ENCODE data around the gene DNAH14. TPM values are rescaled to one million over a fixed set of nuclear protein-coding genes. Genes with fewer than 3 reads are reported as not detected.

The DNAH14 gene
- total and polyA plus RNA-seq, 9 of the 15 experiments (the other 6 are each of a cell fraction or from before 2014, with no cell fraction given), result 58.4 to 142 (median 98.4) TPM

DNA sequence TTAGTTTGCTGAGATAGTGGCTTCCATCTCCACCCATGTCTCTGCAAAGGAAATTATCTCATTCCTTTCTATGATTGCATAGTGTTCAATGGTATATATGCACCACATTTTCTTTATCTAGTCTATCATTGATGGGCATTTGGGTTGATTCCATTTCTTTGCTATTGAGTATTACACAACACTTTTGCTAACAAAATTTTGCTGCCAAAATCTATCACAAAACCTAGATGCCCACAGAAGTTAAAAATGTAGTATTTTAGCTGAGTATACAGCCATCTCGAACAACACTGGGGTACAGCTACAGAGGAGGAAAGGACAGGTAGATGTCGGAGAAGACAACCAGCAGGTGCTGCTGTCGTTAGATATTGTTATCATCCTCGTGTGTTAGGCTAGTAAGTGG, 430.6 kb downstream of the DNAH14 start (continued):
- TF ChIP-seq ZNF3 (CRISPR knock-in tag; IDR thresholded peaks at IDR 0.05) (no peak), FOXJ3 (CRISPR knock-in tag; IDR thresholded peaks at IDR 0.05) (no peak), ZNF561 (CRISPR knock-in tag; conservative IDR thresholded peaks at IDR 0.05) (no peak), HDAC8 (tag; IDR thresholded peaks at IDR 0.05) (no peak), KHSRP (IDR thresholded peaks at IDR 0.05) (no peak)
- TF ChIP-seq, protein P1, sequence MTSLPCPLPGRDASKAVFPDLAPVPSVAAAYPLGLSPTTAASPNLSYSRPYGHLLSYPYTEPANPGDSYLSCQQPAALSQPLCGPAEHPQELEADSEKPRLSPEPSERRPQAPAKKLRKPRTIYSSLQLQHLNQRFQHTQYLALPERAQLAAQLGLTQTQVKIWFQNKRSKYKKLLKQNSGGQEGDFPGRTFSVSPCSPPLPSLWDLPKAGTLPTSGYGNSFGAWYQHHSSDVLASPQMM (CRISPR knock-in tag; IDR thresholded peaks at IDR 0.05), result no peak
- TF ChIP-seq, protein P2, sequence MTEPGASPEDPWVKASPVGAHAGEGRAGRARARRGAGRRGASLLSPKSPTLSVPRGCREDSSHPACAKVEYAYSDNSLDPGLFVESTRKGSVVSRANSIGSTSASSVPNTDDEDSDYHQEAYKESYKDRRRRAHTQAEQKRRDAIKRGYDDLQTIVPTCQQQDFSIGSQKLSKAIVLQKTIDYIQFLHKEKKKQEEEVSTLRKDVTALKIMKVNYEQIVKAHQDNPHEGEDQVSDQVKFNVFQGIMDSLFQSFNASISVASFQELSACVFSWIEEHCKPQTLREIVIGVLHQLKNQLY (CRISPR knock-in tag; conservative IDR thresholded peaks at IDR 0.05), result no peak

DNA sequence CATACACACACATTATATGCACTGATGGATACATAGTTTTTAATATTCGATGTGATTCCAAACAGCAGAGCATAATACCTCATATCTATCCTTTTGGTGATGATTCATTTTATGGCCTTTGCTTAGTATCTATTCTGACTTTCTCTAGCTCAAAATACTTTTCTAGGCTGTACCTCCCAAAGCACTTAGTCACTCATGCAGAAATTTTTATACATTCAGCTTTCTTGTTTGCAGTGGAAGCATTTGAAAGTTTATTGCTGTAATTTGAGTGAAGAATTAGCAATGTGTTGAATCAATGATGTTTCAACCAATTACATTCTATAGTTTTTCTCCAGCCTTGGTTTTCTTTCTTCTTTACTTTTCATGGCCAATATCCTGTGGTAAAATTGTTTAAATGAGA, 431.7 kb downstream of the DNAH14 start:
- no peak for FAIRE-seq
- Histone ChIP-seq H3K27me3 (ENCODE audit: control insufficient read depth in 2 of 2, insufficient read depth in 2 of 2, low read length in 2 of 2) (peaks cover 4 to 6% of the 10 kb centered on the region in 2 experiments; a peak in 3 of 5 replicates), H3K4me1 (replicated peaks in 1 of 2; ENCODE audit: control insufficient read depth in 2 of 2, insufficient read depth in 2 of 2, low read length in 2 of 2) (no peaks in the 10 kb centered on the region), H3K79me2 (ENCODE audit: control insufficient read depth, insufficient read depth, low read length) (no peaks in the 10 kb centered on the region), H4K20me1 (replicated peaks; ENCODE audit: control insufficient read depth, insufficient read depth, low read length) (no peaks in the 10 kb centered on the region), H3K27ac (ENCODE audit: extremely low read depth, low read depth, low read length) (no peak overlapping the region), H3K4me3 (no peak overlapping the region), H3K9ac (ENCODE audit: insufficient read depth in 1 of 2, low read depth in 2 of 2, low read length in 2 of 2) (no peak overlapping the region), H3K9me1 (ENCODE audit: control insufficient read depth, insufficient read depth, low read length) (no peaks in the 10 kb centered on the region), H2AFZ (ENCODE audit: low read depth, low read length) (no peak overlapping the region), H3K9me3 (replicated peaks; ENCODE audit: control insufficient read depth, insufficient read depth, low read depth, low read length) (no peaks in the 10 kb centered on the region), H3K36me3 (ENCODE audit: control insufficient read depth, insufficient read depth, low read length) (no peaks in the 10 kb centered on the region), H3K4me2 (ENCODE audit: insufficient read depth, low read length) (no peak overlapping the region)
- ChIA-PET CTCF (ENCODE audit: low intra/inter-chr PET ratio) (no interaction called here), POLR2A (no interaction called here)
- in situ Hi-C loops (cut with MboI) (no loop called here), intact Hi-C loops (cut with micrococcal nuclease) (no loop called here)
- no peak for ATAC-seq
- TF ChIP-seq FOS (IDR thresholded peaks at IDR 0.05; ENCODE audit: extremely low read depth, insufficient read length), result no peak
- no peak for TF ChIP-seq ZKSCAN8 (CRISPR knock-in tag; IDR thresholded peaks at IDR 0.05)
- no peak for TF ChIP-seq DIDO1 (tag; IDR thresholded peaks at IDR 0.05; ENCODE audit: low read depth)
- TF ChIP-seq EZH2 (IDR thresholded peaks at IDR 0.05; ENCODE audit: borderline replicate concordance, low read depth, low read length), result no peak
- TF ChIP-seq NR4A1 (CRISPR knock-in tag; IDR thresholded peaks at IDR 0.05), result no peak
- no peak for TF ChIP-seq NR4A1 (tag; IDR thresholded peaks at IDR 0.05)
- TF ChIP-seq, protein P3, sequence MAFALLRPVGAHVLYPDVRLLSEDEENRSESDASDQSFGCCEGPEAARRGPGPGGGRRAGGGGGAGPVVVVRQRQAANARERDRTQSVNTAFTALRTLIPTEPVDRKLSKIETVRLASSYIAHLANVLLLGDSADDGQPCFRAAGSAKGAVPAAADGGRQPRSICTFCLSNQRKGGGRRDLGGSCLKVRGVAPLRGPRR (CRISPR knock-in tag; IDR thresholded peaks at IDR 0.05), result no peak
- DNase-seq (ENCODE audit: extremely low read depth in 1 of 4, low spot score in 3 of 4), result no peak
- 0% methylated on average over 1 of the region's 1 CpG for WGBS (ENCODE audit: insufficient coverage, low coverage, missing lambda C conversion rate)
- no TSS peak for BruUV-seq (replicated peaks)

Measured in K562 (cell line).